K562 (cell line): Measurements from ENCODE around the gene TUT1. TPM values are rescaled to one million over a fixed set of nuclear protein-coding genes. Genes with fewer than 3 reads are reported as not detected.

ENCODE experiments used
- AFF4 ChIP-seq: sonication (generic); formaldehyde crosslinking; IDR thresholded peaks from 2 replicates; pipeline ENCODE4 v1.8.0; 2023; ENCODE audit warnings: mild to moderate bottlenecking, missing genetic modification reagents
- CBX5 ChIP-seq: IDR thresholded peaks from 2 replicates; pipeline ENCODE4 v1.6.1; 2014; ENCODE audit warnings: low read depth, borderline replicate concordance
- ELF2 ChIP-seq: fragments of 250-450 bp; sonication (Bioruptor Pico); IDR thresholded peaks from 2 replicates; pipeline ENCODE4 v1.5.0; 2021; ENCODE audit warnings: mild to moderate bottlenecking
- SAP30 ChIP-seq: fragments of 200-600 bp; sonication (generic); IDR thresholded peaks from 2 replicates; pipeline ENCODE4 v1.6.1; 2012; ENCODE audit warnings: borderline replicate concordance, low read depth, mild to moderate bottlenecking, moderate library complexity, low read length, control low read depth, inconsistent platforms; ENCODE audit not compliant: insufficient read depth, poor library complexity, severe bottlenecking
- SIN3A ChIP-seq, 2 experiments: fragments of 150-350 bp in 1 of 2; IDR thresholded peaks; 2 replicates each; pipeline ENCODE4 v1.6.1; 2011 to 2016; ENCODE audit warnings: borderline replicate concordance in 2 of 2, low read depth in 2 of 2, low read length in 2 of 2, mild to moderate bottlenecking in 2 of 2, moderate library complexity in 2 of 2; ENCODE audit not compliant: control insufficient read depth in 1 of 2
- SMARCB1 ChIP-seq: IDR thresholded peaks from 2 replicates; pipeline ENCODE4 v1.6.1; 2011; ENCODE audit warnings: improper control_type of control experiment, low read depth; ENCODE audit not compliant: insufficient read length
- USF1 ChIP-seq: sonication (generic); formaldehyde crosslinking; IDR thresholded peaks from 2 replicates; pipeline ENCODE4 v1.9.0; 2022; ENCODE audit warnings: mild to moderate bottlenecking, missing genetic modification reagents
- ZBTB1 ChIP-seq: sonication (generic); formaldehyde crosslinking; IDR thresholded peaks from 2 replicates; pipeline ENCODE4 v1.8.1; 2023; ENCODE audit warnings: missing genetic modification reagents, low read depth, mild to moderate bottlenecking, borderline replicate concordance
- ZNF23 ChIP-seq: fragments of 250-450 bp; sonication (Bioruptor Pico); IDR thresholded peaks from 2 replicates; pipeline ENCODE4 v1.4.0; 2020; ENCODE audit warnings: mild to moderate bottlenecking
- ZNF511 ChIP-seq: sonication (generic); formaldehyde crosslinking; IDR thresholded peaks from 2 replicates; pipeline ENCODE4 v1.8.0; 2022; ENCODE audit warnings: mild to moderate bottlenecking, missing genetic modification reagents
- ZNF764 ChIP-seq: fragments of 250-450 bp; sonication (Bioruptor Pico); IDR thresholded peaks from 2 replicates; pipeline ENCODE4 v1.4.0; 2020; ENCODE audit warnings: low read depth, mild to moderate bottlenecking, moderate library complexity
- polyA plus RNA-seq, 8 experiments: library from polyadenylated mRNA; depleted of rRNA in 4 of 8; stranded (reverse) in 5 of 8; unstranded in 3 of 8; fragments of >200 nt; fragmentation: Nextera tagmentation in 2 of 8; fragmentation: Illumina TruSeq in 1 of 8; extraction: Ambion mirVana in 2 of 8; extraction: Trizol in 1 of 8; gene quantifications; 2 replicates each; pipeline versions ENCODE4 v1.2.1 to v1.2.3, GENCODE V29; 2011 to 2014; ENCODE audit warnings: inconsistent platforms in 1 of 8, missing spikeins in 1 of 8
- total RNA-seq, 7 experiments: library from RNA; depleted of rRNA in 6 of 7; stranded (reverse); fragments of >200 nt in 6 of 7; fragmentation: Illumina TruSeq in 2 of 7; extraction: Trizol in 2 of 7; gene quantifications; 2 replicates each; pipeline versions ENCODE4 v1.2.1 to v1.2.3, GENCODE V29; 2011 to 2021; ENCODE audit warnings: low replicate concordance in 1 of 7

The TUT1 gene
- total and polyA plus RNA-seq, 9 of the 15 experiments (the other 6 are each of a cell fraction or from before 2014, with no cell fraction given): 0.66 to 44.3 (median 15.7) TPM

- TF ChIP-seq ELF2 (CRISPR knock-in tag) (0 out of 2 replicates have a peak, but pooled peaks have one; percentile 9), ZNF764 (CRISPR knock-in tag) (no peak), ZNF23 (CRISPR knock-in tag) (no peak), AFF4 (no peak), SIN3A (IDR thresholded peaks at IDR 0.05; ENCODE audit: borderline replicate concordance in 2 of 2, control insufficient read depth in 1 of 2, low read depth in 2 of 2, low read length in 2 of 2) (no peak), CBX5 (no peak), SAP30 (no peak), ZNF511 (no peak), ZBTB1 (CRISPR knock-in tag) (no peak), SMARCB1 (no peak), USF1 (CRISPR knock-in tag) (0 out of 2 replicates have a peak, but pooled peaks have one; percentile 8)
Observed at GRCh38 chr11:62543680-62544444, 47.5 kb downstream of the TUT1 start (continued).
